CD4-positive, alpha-beta T cell treated with Interleukin-6 at 100 ng/mL for 8 hours (primary cell): ENCODE data around the gene SMAP2.
A peak's percentile ranks its signal among the peaks of the same experiment; 100 is the strongest.

ENCODE experiments used
- DNase-seq: peaks from one replicate; pipeline ENCODE4 v3.0.0-alpha.2; 2020; ENCODE audit warnings: mixed read lengths, low spot score

Gene SMAP2

DNA sequence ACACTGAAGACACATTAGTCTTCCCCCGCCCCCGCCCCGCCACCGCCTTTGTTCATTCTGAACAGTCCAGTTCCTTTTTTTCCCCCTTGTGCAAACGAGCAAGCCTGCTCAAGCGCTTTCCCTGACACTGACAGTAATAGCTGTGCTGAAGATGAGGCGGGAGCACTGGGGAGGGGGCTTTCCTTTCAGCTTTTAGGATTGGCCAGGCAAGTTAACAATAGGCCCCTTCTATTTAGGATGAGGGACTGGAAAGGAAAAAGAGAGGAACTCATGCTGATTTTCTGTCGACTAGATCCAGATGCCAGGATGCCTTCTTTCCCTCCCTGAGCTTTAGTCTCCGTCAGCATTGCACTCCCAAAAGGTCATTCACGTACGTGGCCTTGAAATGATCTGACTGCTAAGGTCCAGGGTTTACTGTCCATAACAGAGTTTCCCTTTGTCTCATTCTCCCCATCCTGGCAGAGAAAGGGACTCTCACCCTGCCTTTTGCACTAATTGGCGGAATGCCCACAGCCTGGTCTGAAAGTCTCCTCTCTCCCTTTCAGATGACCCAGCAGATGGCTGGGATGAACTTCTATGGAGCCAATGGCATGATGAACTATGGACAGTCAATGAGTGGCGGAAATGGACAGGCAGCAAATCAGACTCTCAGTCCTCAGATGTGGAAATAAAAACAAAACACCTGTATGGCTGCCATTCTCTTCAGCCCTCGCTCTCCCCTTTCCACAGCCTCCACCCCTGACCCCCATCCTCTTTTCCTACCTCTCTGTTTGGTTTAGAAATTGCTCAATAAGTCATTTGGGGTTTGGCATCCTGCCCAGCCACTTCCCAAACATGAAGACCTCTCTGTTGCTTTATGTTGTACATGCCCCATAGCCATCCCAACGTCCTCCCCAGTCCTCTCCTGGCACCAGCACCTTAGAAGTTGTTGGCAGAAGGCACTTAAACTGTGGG, 48.2 kb downstream of the SMAP2 start:
- no peak for DNase-seq

DNA sequence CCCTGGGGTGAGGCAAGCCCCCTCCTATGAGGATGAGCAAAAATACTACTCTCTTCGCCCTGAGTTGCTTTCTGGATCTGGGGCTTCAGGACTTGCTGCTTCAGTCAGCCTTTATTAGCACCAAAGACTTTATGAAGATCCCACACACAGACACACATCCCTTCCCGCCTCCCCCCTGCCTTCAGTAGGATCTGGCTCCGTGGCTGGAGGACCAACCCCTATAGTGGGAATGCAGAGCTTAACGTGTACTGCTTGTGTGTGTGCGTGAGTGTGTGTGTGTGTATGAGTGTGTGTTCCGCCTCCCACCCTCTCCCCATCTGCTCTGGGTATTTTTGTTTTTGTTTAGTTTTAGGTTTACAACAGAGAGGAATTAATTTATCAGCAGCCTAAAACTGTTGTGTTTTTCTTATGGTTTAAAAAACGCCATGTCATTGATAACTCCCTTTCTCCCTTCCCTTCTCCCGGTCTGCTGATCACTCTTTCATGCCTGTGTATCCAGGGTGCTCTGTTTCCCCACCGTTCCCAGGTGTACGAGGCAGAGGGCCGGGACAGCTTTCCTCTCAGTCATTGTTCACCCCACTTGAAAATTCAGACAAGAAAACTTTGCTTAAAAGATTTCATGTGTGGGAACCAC, 49.2 kb downstream of the SMAP2 start:
- no peak for DNase-seq

DNA sequence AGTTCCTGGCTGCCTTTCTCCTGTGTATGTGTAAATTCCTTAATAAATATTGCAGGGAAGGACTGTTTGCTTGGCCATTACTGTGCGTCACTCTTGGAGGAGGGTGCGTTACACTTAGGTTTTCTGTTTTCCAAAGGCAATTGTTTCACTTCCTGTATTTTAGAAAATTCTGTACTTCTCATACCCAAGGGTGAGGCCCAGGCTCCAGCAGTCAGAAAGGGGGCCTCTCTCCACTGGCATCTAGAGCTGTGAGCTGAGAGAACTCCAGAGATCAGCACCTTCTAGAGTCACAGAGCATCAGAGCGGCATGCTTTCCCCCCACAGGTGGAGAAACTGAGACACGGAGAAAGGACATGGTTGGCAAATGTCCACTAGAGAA, 49.7 kb downstream of the SMAP2 start:
- no peak for DNase-seq

DNA sequence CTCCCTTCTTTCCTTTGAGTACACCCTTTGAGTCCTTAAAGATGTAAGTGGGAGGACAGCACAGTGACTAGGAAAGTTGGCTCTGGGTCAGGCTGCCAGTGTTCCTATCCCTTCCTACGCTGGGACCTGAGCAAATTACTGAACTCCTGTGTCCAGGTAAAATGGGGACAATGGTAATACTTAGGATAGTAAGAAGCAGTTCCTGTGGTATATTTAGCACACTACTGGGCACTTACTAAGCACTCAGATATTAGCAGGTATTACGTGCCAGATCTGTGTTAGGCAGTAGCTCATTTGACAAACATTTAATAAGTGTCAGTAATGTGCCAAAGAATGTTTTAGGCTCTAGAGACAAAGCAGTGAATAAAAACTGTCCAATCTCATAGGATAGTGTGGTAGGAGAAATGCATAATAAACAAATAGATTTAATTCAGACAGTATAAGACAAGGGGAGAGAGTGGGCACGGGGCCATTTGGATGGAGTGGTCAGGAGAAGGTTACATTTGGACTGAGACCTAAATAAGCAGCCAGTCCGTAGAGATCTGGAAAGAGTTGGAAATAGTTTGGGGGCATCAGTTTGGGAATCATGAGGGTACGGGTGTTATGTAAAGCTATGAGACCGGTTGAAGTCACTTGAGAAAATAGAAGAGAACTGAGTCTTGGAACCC, 50.6 kb downstream of the SMAP2 start:
- DNase-seq = no peak

DNA sequence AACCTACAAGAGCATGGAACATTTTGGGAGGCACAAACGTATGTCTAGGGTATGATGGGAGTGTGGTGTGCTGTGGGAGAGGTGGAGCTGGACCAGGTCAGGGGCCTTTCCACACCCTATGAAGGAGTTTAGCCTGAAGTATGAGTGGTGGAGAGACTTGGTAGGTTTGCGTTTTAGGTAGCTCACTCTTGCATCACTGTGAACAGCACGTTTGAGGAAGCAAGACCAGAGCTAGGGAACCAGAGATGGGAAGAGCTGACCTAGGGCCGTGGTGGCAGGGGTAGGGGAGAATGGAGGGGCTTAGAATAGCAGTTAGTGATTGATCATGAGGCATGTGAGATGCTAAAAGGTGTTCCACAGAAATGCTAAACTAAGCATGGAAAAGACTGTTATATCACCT, 51.7 kb downstream of the SMAP2 start:
- DNase-seq = no peak

- DNase-seq = no peak
These were observed 57.9 kb downstream of the SMAP2 start for GRCh38 chr1:40431385-40431784.

DNA sequence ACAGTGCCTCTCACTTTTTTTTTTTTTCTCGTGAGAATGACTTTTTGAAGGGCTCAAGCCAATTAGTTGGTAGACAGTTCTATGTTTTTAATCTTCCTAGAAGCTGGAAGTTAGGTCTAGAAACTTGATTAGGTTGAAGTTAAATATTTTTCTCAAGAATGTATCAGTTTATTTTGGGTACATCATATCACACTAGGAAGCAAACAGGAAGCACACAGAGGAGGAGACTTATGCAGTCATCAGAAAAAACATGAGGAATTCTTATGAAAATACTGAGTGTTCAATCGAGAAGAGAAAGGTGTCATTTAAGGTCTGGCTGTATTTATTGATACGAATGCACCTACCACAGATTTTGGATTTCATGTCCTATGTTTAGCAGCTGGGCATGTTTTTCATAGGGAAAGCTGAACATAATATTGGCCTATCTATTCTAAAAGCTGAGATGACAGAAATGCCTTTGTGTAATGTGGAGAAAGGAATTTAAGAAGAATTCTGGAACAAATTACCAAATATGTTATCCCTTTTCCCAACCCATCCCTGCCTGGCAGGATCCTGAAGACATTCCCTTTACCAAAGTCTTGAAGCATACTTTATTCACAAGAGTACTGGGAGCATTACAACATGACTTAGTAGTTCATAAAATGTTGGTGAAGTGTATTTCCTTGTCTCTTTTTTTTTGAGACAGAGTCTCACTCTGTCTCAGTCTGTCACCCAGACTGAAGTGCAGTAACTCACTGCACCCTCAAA, 59.3 kb downstream of the SMAP2 start:
- no peak for DNase-seq

DNA sequence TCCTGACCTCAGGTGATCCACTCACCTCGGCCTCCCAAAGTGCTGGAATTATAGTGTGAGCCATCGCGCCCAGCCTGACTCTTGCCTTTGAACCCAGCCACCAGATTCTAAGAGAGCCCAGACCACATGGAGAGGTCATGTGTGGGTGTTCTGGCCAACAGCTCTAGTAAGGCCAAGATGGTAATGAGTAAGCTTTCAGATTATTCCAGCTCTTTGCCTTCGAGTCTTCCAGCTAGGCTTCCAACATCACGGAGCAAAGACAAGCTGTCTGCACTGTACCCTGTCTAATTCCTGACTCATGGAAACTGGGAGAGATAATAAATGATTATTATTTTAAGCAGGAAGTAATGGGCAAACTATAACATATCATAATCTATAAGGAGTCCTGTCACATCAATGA, 61.9 kb downstream of the SMAP2 start:
- DNase-seq = no peak

DNA sequence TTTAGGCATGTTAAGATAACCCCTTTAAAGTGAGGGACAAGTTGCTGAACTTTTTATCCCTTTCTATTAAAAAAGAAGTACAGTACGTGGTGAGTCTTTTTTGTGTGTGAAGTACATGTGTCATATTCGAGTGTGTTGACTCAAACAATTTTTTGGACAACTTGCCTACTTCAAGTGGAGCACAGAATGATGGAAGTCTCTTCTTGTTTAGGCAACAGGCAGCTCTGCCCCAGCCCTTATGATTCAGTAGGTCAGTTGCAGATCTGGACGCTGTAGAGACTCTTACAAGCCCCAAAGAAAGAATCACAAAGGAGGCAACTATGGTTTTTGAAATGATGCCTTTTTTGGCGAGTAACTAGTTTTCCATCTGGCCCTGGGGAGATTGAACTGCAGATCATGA, 62.3 kb downstream of the SMAP2 start:
- DNase-seq = no peak

GRCh38 chr1:40438391-40439015, 65.0 kb downstream of the SMAP2 start:
- DNase-seq = peak; percentile 40

DNA sequence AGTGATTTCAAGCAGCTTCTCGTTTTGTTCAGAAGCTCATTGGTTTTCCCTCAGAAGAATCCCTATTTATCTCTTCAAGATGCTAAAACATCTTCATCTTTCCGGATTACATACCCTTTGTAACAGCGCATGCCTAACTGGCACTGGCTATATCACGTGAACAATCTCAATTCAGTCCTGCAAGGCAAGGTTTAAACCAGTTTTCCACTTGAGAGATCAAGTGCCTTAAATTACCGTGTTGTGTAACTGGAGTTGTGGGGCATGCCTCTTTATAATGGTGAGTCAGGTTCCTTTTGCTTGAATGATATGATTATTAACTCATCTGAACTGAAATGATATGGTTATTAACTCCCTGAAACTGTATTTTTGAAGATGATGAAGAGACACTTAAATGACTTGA, 65.7 kb downstream of the SMAP2 start:
- DNase-seq = no peak

GRCh38 chr1:40449684-40450494, 76.4 kb downstream of the SMAP2 start, which contains the start of gene ZFP69B:
Gene ZFP69B, plus strand, starts transcription at chr1:40450476. Its CDS starts 486 bp downstream, at chr1:40450962.
- peak; percentile 84 for DNase-seq

DNA sequence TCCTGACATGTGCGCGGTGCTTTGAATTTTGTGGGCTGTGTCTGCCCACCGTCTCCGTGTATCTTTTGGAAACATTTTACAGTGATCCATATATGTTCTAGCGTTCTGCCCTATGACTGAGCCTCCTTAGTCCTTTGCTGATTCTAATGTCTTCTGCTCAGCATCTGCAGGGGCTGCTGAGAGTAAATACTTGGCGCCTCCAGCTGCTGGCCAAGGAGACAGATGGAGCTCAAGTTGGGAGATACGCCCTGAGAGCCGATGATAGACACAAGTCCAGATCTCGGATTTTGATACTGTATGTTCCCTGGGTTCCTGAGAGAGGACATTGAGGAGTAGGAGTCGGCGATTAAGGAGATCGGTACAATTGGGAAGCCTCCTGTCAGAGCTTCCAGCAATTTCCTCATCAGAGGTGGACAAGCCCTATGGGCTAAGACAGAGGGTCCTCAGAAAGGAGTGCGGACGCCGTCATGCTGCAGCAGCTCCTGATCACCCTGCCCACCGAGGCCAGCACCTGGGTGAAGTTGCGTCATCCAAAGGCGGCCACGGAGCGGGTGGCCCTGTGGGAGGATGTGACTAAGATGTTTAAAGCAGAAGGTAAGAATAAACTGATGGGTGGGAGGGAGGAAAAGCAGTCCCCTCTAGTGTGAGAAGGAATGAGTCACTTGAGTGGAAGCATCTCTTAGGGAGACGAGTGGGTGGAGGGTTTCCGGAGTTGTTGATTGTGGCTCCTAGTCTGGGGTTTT, 77.1 kb downstream of the SMAP2 start:
- DNase-seq = peak; percentile 75

- no peak for DNase-seq
These were observed 77.7 kb downstream of the SMAP2 start for GRCh38 chr1:40451238-40451585.

- DNase-seq = no peak
These were observed 81.3 kb downstream of the SMAP2 start for GRCh38 chr1:40454873-40455272.

DNA sequence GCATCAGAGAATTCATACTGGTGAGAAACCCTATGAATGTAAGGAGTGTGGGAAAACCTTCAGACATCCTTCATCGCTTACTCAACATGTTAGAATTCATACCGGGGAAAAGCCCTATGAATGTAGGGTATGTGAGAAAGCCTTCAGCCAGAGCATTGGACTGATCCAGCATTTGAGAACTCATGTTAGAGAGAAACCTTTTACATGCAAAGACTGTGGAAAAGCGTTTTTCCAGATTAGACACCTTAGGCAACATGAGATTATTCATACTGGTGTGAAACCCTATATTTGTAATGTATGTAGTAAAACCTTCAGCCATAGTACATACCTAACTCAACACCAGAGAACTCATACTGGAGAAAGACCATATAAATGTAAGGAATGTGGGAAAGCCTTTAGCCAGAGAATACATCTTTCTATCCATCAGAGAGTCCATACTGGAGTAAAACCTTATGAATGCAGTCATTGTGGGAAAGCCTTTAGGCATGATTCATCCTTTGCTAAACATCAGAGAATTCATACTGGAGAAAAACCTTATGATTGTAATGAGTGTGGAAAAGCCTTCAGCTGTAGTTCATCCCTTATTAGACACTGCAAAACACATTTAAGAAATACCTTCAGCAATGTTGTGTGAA, 89.5 kb downstream of the SMAP2 start:
- no peak for DNase-seq

DNA sequence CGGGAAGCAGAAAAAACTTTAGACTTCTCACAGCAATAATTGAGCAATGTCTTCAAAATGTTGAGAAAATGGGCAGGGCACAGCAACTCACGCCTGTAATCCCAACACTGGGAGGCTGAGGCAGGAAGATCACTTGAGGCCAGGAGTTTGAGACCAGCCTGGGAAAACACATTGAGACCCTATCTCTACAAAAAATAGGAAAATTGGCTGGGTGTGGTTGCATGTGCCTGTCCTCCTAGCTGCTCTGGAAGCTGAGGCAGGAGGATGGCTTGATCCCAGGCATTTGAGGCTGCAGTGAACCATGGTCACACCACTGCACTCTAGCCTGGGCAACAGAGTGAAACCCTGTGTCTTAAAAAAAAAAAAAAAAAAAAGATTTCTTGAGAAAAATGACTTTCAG, 95.8 kb downstream of the SMAP2 start:
- no peak for DNase-seq
